Ishikawa (cell line): Measurements from ENCODE around the gene RTN3.
A peak's percentile ranks its signal among the peaks of the same experiment; 100 is the strongest.

Source experiments
- CEBPB ChIP-seq: IDR thresholded peaks from 2 replicates; pipeline ENCODE4 v1.6.1; 2012
- CREB1 ChIP-seq: IDR thresholded peaks from 2 replicates; pipeline ENCODE4 v1.6.1; 2012; ENCODE audit warnings: low read depth
- EGR1 ChIP-seq: IDR thresholded peaks from 2 replicates; pipeline ENCODE4 v1.6.1; 2012
- EP300 ChIP-seq: IDR thresholded peaks from 2 replicates; pipeline ENCODE4 v1.6.1; 2012; ENCODE audit warnings: borderline replicate concordance
- FOXM1 ChIP-seq: IDR thresholded peaks from 2 replicates; pipeline ENCODE4 v1.6.1; 2012; ENCODE audit warnings: low read depth, borderline replicate concordance
- MAX ChIP-seq: IDR thresholded peaks from 2 replicates; pipeline ENCODE4 v1.6.1; 2012
- NFIC ChIP-seq: IDR thresholded peaks from 2 replicates; pipeline ENCODE4 v1.6.1; 2012
- RAD21 ChIP-seq: IDR thresholded peaks from 2 replicates; pipeline ENCODE4 v1.6.1; 2012; ENCODE audit warnings: low read depth
- REST ChIP-seq: IDR thresholded peaks from 2 replicates; pipeline ENCODE4 v1.6.1; 2012; ENCODE audit warnings: low read depth, mild to moderate bottlenecking
- TAF1 ChIP-seq: IDR thresholded peaks from 2 replicates; pipeline ENCODE4 v1.6.1; 2012; ENCODE audit warnings: low read depth, mild to moderate bottlenecking
- TCF12 ChIP-seq: IDR thresholded peaks from 2 replicates; pipeline ENCODE4 v1.6.1; 2012; ENCODE audit warnings: low read depth
- TEAD4 ChIP-seq: IDR thresholded peaks from 2 replicates; pipeline ENCODE4 v1.6.1; 2012
- USF1 ChIP-seq: IDR thresholded peaks from 2 replicates; pipeline ENCODE4 v1.6.1; 2012
- YY1 ChIP-seq: IDR thresholded peaks from 2 replicates; pipeline ENCODE4 v1.6.1; 2012; ENCODE audit warnings: low read depth
- ZBTB7A ChIP-seq: IDR thresholded peaks from 2 replicates; pipeline ENCODE4 v1.6.1; 2012; ENCODE audit warnings: low read depth

RTN3 gene

GRCh38 chr11:63767267-63767564 is 85.9 kb downstream of the RTN3 start:
- TF ChIP-seq REST, result no peak
- TF ChIP-seq NFIC, result no peak
- no peak for TF ChIP-seq USF1
- no peak for TF ChIP-seq TCF12
- no peak for TF ChIP-seq MAX
- no peak for TF ChIP-seq RAD21
- TF ChIP-seq CEBPB, result no peak
- no peak for TF ChIP-seq EGR1
- TF ChIP-seq FOXM1, result no peak
- TF ChIP-seq ZBTB7A, result no peak
- no peak for TF ChIP-seq YY1
- TF ChIP-seq EP300, result no peak
- TF ChIP-seq CREB1, result no peak
- TF ChIP-seq TAF1, result no peak
- no peak for TF ChIP-seq TEAD4

GRCh38 chr11:63767565-63768236 is 86.4 kb downstream of the RTN3 start:
- TF ChIP-seq ZBTB7A (0 out of 2 replicates have a peak, but pooled peaks have one; percentile 41), YY1 (no peak), TAF1 (no peak), MAX (peak; percentile 28; the same call in 1 of the 2 replicates), RAD21 (no peak)

GRCh38 chr11:63768237-63769041 is 87.1 kb downstream of the RTN3 start, which contains the start of gene ZFTA:
Gene ZFTA (minus strand): TSS chr11:63768775. CDS start chr11:63768622, 153 bp downstream.
- TF ChIP-seq FOXM1, result no peak
- TF ChIP-seq TAF1, result peak; percentile 68; the same call in 1 of the 2 replicates
- TF ChIP-seq ZBTB7A, result peak; percentile 27; the same call in 1 of the 2 replicates
- TF ChIP-seq RAD21, result peak; percentile 52; the same call in 1 of the 2 replicates
- no peak for TF ChIP-seq YY1
- peak; percentile 67 for TF ChIP-seq MAX

GRCh38 chr11:63769042-63769713 is 87.9 kb downstream of the RTN3 start:
- TF ChIP-seq USF1, result no peak
- peak; percentile 92; the same call in 1 of the 2 replicates for TF ChIP-seq ZBTB7A
- no peak for TF ChIP-seq NFIC

- no peak for TF ChIP-seq REST
- no peak for TF ChIP-seq USF1
- TF ChIP-seq YY1, result no peak
- TF ChIP-seq NFIC, result no peak
- TF ChIP-seq TEAD4, result no peak
- TF ChIP-seq EP300, result no peak
- no peak for TF ChIP-seq EGR1
- TF ChIP-seq TAF1, result no peak
- TF ChIP-seq RAD21, result no peak
- TF ChIP-seq ZBTB7A, result no peak
- TF ChIP-seq CREB1, result no peak
- TF ChIP-seq FOXM1, result no peak
- no peak for TF ChIP-seq TCF12
- TF ChIP-seq MAX, result no peak
- TF ChIP-seq CEBPB, result no peak
These were observed 88.6 kb downstream of the RTN3 start for GRCh38 chr11:63769714-63770455.
